K562 (cell line): ENCODE results near the gene DIS3L2. TPM values are rescaled to one million over a fixed set of nuclear protein-coding genes. Genes with fewer than 3 reads are reported as not detected.

Source experiments
- ATAC-seq: fragments of 200-7000 bp; cut with Tn5 transposase; 3 replicates; pipeline ENCODE4 v1.9.1; 2020; ENCODE audit warnings: moderate library complexity
- BruUV-seq: library from RNA; stranded (reverse); fragments of 400-500 nt; replicated peaks from 2 replicates; lab custom pipeline; 2021; lab: Mats Ljungman, UMichigan
- CTCF ChIA-PET: fragments of 300-600 bp; formaldehyde crosslinking; extraction: SDS; loops from one replicate; lab custom pipeline; 2021; ENCODE audit warnings: low intra/inter-chr PET ratio; lab: Yijun Ruan, JAX
- POLR2A ChIA-PET: fragments of 300-600, 350-650 bp; sonication (Branson Sonifier 250); formaldehyde crosslinking; extraction: SDS; loops from one replicate; lab custom pipeline; 2021; ENCODE audit warnings: antibody characterized with exemption, inconsistent platforms; lab: Yijun Ruan, JAX
- DNase-seq, 4 experiments: peaks; one replicate each; pipeline versions ENCODE4 v3.0.0 to v3.0.0-alpha.2; 2011 to 2018; ENCODE audit warnings: low spot score in 3 of 4, mixed read lengths in 3 of 4; ENCODE audit errors: extremely low read depth in 1 of 4
- FAIRE-seq: peaks from 2 replicates; lab custom pipeline; 2011; peaks lifted over from hg19 to GRCh38; lab: Jason Lieb, UNC
- H2AFZ ChIP-seq: 2 replicates; pipeline ENCODE4 v1.6.0; 2011; ENCODE audit warnings: low read depth, low read length, control low read depth, inconsistent platforms
- H3K27ac ChIP-seq: fragments of 200-600 bp; 3 replicates; pipeline ENCODE4 v1.8.0; 2011; ENCODE audit warnings: low read depth, mild to moderate bottlenecking, control low read depth, inconsistent platforms, low read length, moderate library complexity, mixed read lengths; ENCODE audit errors: extremely low read depth
- H3K27me3 ChIP-seq, 2 experiments: fragments of 300-600 bp in 1 of 2; 2 replicates in 1 of 2; 3 replicates in 1 of 2; pipeline versions ENCODE4 v1.6.0 to v1.8.0; 2011; ENCODE audit warnings: inconsistent platforms in 2 of 2, low read length in 2 of 2, mild to moderate bottlenecking in 1 of 2, mixed read lengths in 1 of 2, moderate library complexity in 1 of 2; ENCODE audit not compliant: control insufficient read depth in 2 of 2, insufficient read depth in 2 of 2
- H3K36me3 ChIP-seq: fragments of 300-600 bp; 3 replicates; pipeline ENCODE4 v1.8.0; 2011; ENCODE audit warnings: mild to moderate bottlenecking, low read length, inconsistent platforms; ENCODE audit not compliant: control insufficient read depth, insufficient read depth
- H3K4me1 ChIP-seq, 2 experiments: fragments of 200-600 bp in 1 of 2; replicated peaks in 1 of 2; 2 replicates in 1 of 2; 3 replicates in 1 of 2; pipeline versions ENCODE4 v1.5.1 to v1.8.0; 2011; ENCODE audit warnings: inconsistent platforms in 2 of 2, low read length in 2 of 2, mild to moderate bottlenecking in 1 of 2, mixed read lengths in 1 of 2, moderate library complexity in 1 of 2; ENCODE audit not compliant: control insufficient read depth in 2 of 2, insufficient read depth in 2 of 2
- H3K4me2 ChIP-seq: 2 replicates; pipeline ENCODE4 v1.6.1; 2011; ENCODE audit warnings: low read length, control low read depth, inconsistent platforms, mixed read lengths; ENCODE audit not compliant: insufficient read depth
- H3K4me3 ChIP-seq: fragments of 200-600 bp; sonication (generic), shearing (Covaris generic); 2 replicates; pipeline ENCODE4 v1.5.1; 2016; ENCODE audit warnings: control low read depth, inconsistent platforms
- H3K79me2 ChIP-seq: fragments of 200-600 bp; 3 replicates; pipeline ENCODE4 v1.8.0; 2011; ENCODE audit warnings: low read length, inconsistent platforms; ENCODE audit not compliant: control insufficient read depth, insufficient read depth
- H3K9ac ChIP-seq, 2 experiments: 2 replicates each; pipeline versions ENCODE4 v1.6.0 to v1.6.1; 2011; ENCODE audit warnings: low read depth in 2 of 2, low read length in 2 of 2, control low read depth in 1 of 2, inconsistent platforms in 1 of 2, mild to moderate bottlenecking in 1 of 2, mixed read lengths in 1 of 2; ENCODE audit not compliant: insufficient read depth in 1 of 2
- H3K9me1 ChIP-seq: one replicate; pipeline ENCODE4 v1.6.0; 2011; ENCODE audit warnings: inconsistent platforms, mild to moderate bottlenecking, low read length, moderate library complexity; ENCODE audit not compliant: control insufficient read depth, insufficient read depth
- H3K9me3 ChIP-seq: replicated peaks from 2 replicates; pipeline ENCODE4 v1.5.1; 2011; ENCODE audit warnings: low read depth, low read length, inconsistent platforms; ENCODE audit not compliant: control insufficient read depth, insufficient read depth
- H4K20me1 ChIP-seq: replicated peaks from 2 replicates; pipeline ENCODE4 v1.6.1; 2011; ENCODE audit warnings: low read length, inconsistent platforms, mixed read lengths; ENCODE audit not compliant: control insufficient read depth, insufficient read depth
- E2F5 ChIP-seq: sonication (generic); formaldehyde crosslinking; IDR thresholded peaks from 2 replicates; pipeline ENCODE4 v1.8.0; 2022; ENCODE audit warnings: mild to moderate bottlenecking, missing genetic modification reagents
- HIVEP1 ChIP-seq: fragments of 250-450 bp; sonication (Bioruptor Pico); IDR thresholded peaks from 2 replicates; pipeline ENCODE4 v1.4.0; 2020; ENCODE audit warnings: mild to moderate bottlenecking
- MEF2A ChIP-seq: IDR thresholded peaks from 2 replicates; pipeline ENCODE4 v1.6.1; 2011; ENCODE audit warnings: low read depth, mild to moderate bottlenecking, low read length, moderate library complexity; ENCODE audit not compliant: control insufficient read depth
- NFIC ChIP-seq: fragments of 450-650 bp; IDR thresholded peaks from 2 replicates; pipeline ENCODE4 v1.6.1; 2017; ENCODE audit warnings: mild to moderate bottlenecking, inconsistent platforms
- PCBP2 ChIP-seq: fragments of 200-400 bp; formaldehyde crosslinking; IDR thresholded peaks from 2 replicates; pipeline ENCODE4 v1.6.1; 2018; ENCODE audit warnings: low read length, low read depth, mild to moderate bottlenecking, moderate library complexity; ENCODE audit not compliant: poor library complexity, severe bottlenecking
- PREB ChIP-seq: sonication (generic); formaldehyde crosslinking; IDR thresholded peaks from 2 replicates; pipeline ENCODE4 v1.8.1; 2023; ENCODE audit warnings: mild to moderate bottlenecking, missing genetic modification reagents
- RBM14 ChIP-seq: fragments of 200-400 bp; formaldehyde crosslinking; IDR thresholded peaks from 2 replicates; pipeline ENCODE4 v1.6.1; 2018; ENCODE audit warnings: low read depth, mild to moderate bottlenecking, low read length, moderate library complexity, borderline replicate concordance; ENCODE audit not compliant: insufficient read depth
- TAF1 ChIP-seq: IDR thresholded peaks from 2 replicates; pipeline ENCODE4 v1.6.1; 2011; ENCODE audit warnings: mild to moderate bottlenecking, low read length, moderate library complexity; ENCODE audit not compliant: insufficient read depth, control insufficient read depth, severe bottlenecking; ENCODE audit errors: extremely low read depth
- TBP ChIP-seq: optimal IDR thresholded peaks from 2 replicates; pipeline ENCODE3; 2011; ENCODE audit warnings: low read depth, low read length, improper control_type of control experiment
- ZC3H4 ChIP-seq: sonication (generic); formaldehyde crosslinking; IDR thresholded peaks from 2 replicates; pipeline ENCODE4 v1.9.0; 2021; ENCODE audit warnings: missing genetic modification reagents, borderline replicate concordance
- WGBS: fragments of 100-300 bp; shearing (Covaris generic); methylation state at CpG from one replicate; pipeline ENCODE4 v1.1.6; 2016; ENCODE audit warnings: low coverage, mixed read lengths; ENCODE audit not compliant: insufficient coverage; ENCODE audit errors: missing lambda C conversion rate; 5-methylcytosine and 5-hydroxymethylcytosine counted together
- in situ Hi-C: fragments of 300-500 bp; cut with MboI; formaldehyde crosslinking; loops from 4 replicates; pipeline ENCODE4 v1.15.0; 2018; ENCODE audit warnings: inconsistent platforms, mixed read lengths
- intact Hi-C: fragments of 100-400 bp; cut with micrococcal nuclease; formaldehyde crosslinking; loops from 2 replicates; pipeline ENCODE4 v1.14.2; 2022
- polyA plus RNA-seq, 8 experiments: library from polyadenylated mRNA; depleted of rRNA in 4 of 8; stranded (reverse) in 5 of 8; unstranded in 3 of 8; fragments of >200 nt; fragmentation: Nextera tagmentation in 2 of 8; fragmentation: Illumina TruSeq in 1 of 8; extraction: Ambion mirVana in 2 of 8; extraction: Trizol in 1 of 8; gene quantifications; 2 replicates each; pipeline versions ENCODE4 v1.2.1 to v1.2.3, GENCODE V29; 2011 to 2014; ENCODE audit warnings: inconsistent platforms in 1 of 8, missing spikeins in 1 of 8
- total RNA-seq, 7 experiments: library from RNA; depleted of rRNA in 6 of 7; stranded (reverse); fragments of >200 nt in 6 of 7; fragmentation: Illumina TruSeq in 2 of 7; extraction: Trizol in 2 of 7; gene quantifications; 2 replicates each; pipeline versions ENCODE4 v1.2.1 to v1.2.3, GENCODE V29; 2011 to 2021; ENCODE audit warnings: low replicate concordance in 1 of 7
- TF ChIP-seq, protein P1 (sequence below): fragments of 250-450 bp; sonication (Bioruptor Pico); IDR thresholded peaks from 2 replicates; pipeline ENCODE4 v1.6.1; 2021; ENCODE audit warnings: mild to moderate bottlenecking
- TF ChIP-seq, protein P2 (sequence below), 2 experiments: fragments of 150-350 bp in 1 of 2; IDR thresholded peaks; 2 replicates each; pipeline ENCODE4 v1.6.1; 2012 to 2016; ENCODE audit warnings: low read depth in 2 of 2, low read length in 2 of 2, mild to moderate bottlenecking in 1 of 2, moderate library complexity in 1 of 2

DIS3L2 gene
- total and polyA plus RNA-seq, 9 of the 15 experiments (the other 6 are each of a cell fraction or from before 2014, with no cell fraction given): 1.5 to 19.2 (median 11.2) TPM

GRCh38 chr2:232295971-232296370 lies 334.5 kb downstream of the DIS3L2 start:
- TF ChIP-seq RBM14: no peak
- TF ChIP-seq PCBP2: no peak
- TF ChIP-seq PREB (CRISPR knock-in tag): no peak
- TF ChIP-seq TBP: no peak
- no peak for TF ChIP-seq ZC3H4 (CRISPR knock-in tag)
- TF ChIP-seq, protein P1, sequence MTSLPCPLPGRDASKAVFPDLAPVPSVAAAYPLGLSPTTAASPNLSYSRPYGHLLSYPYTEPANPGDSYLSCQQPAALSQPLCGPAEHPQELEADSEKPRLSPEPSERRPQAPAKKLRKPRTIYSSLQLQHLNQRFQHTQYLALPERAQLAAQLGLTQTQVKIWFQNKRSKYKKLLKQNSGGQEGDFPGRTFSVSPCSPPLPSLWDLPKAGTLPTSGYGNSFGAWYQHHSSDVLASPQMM (CRISPR knock-in tag): no peak
- TF ChIP-seq E2F5 (CRISPR knock-in tag): no peak
- TF ChIP-seq MEF2A: no peak
- no peak for TF ChIP-seq HIVEP1
- TF ChIP-seq, protein P2, sequence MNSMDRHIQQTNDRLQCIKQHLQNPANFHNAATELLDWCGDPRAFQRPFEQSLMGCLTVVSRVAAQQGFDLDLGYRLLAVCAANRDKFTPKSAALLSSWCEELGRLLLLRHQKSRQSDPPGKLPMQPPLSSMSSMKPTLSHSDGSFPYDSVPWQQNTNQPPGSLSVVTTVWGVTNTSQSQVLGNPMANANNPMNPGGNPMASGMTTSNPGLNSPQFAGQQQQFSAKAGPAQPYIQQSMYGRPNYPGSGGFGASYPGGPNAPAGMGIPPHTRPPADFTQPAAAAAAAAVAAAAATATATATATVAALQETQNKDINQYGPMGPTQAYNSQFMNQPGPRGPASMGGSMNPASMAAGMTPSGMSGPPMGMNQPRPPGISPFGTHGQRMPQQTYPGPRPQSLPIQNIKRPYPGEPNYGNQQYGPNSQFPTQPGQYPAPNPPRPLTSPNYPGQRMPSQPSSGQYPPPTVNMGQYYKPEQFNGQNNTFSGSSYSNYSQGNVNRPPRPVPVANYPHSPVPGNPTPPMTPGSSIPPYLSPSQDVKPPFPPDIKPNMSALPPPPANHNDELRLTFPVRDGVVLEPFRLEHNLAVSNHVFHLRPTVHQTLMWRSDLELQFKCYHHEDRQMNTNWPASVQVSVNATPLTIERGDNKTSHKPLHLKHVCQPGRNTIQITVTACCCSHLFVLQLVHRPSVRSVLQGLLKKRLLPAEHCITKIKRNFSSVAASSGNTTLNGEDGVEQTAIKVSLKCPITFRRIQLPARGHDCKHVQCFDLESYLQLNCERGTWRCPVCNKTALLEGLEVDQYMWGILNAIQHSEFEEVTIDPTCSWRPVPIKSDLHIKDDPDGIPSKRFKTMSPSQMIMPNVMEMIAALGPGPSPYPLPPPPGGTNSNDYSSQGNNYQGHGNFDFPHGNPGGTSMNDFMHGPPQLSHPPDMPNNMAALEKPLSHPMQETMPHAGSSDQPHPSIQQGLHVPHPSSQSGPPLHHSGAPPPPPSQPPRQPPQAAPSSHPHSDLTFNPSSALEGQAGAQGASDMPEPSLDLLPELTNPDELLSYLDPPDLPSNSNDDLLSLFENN (IDR thresholded peaks at IDR 0.05; ENCODE audit: low read depth in 2 of 2, low read length in 2 of 2): no peak
- no peak for TF ChIP-seq NFIC
- no peak for TF ChIP-seq TAF1
- TF ChIP-seq, all 486 proteins: peak for 0
- no peak overlapping the region for H3K4me2 ChIP-seq
- H4K20me1 ChIP-seq: no peaks in the 10 kb centered on the region
- 100% methylated on average over 1 of the region's 1 CpG for WGBS
- H3K79me2 ChIP-seq: no peaks in the 10 kb centered on the region
- H3K4me3 ChIP-seq: no peak overlapping the region
- ChIA-PET CTCF (no interaction called here), POLR2A (no interaction called here)
- no peaks in the 10 kb centered on the region for H3K27me3 ChIP-seq
- no TSS peak for BruUV-seq
- H3K4me1 ChIP-seq: no peaks in the 10 kb centered on the region
- no peaks in the 10 kb centered on the region for H3K9me3 ChIP-seq
- in situ Hi-C loops (loop anchor here (10.0 kb wide), 1 partner anchor 391 kb away; no protein-coding TSS in a partner anchor), intact Hi-C loops (no loop called here)
- no peak overlapping the region for H2AFZ ChIP-seq
- ATAC-seq (no peak), DNase-seq (no peak), FAIRE-seq (no peak)
- H3K9me1 ChIP-seq: no peaks in the 10 kb centered on the region
- H3K9ac ChIP-seq: no peak overlapping the region
- H3K27ac ChIP-seq: no peak overlapping the region
- no peaks in the 10 kb centered on the region; the same call in 2 of the 3 replicates for H3K36me3 ChIP-seq
